ENCODE data around the gene SH3RF3. TPM values are rescaled to one million over a fixed set of nuclear protein-coding genes. Genes with fewer than 3 reads are reported as not detected.

SH3RF3 gene
- total and polyA plus RNA-seq, 2 donors (not counting 1 experiment from before 2014, with no cell fraction given) = 8.3 to 10.1 TPM

GRCh38 chr2:109468893-109469292 lies 339.9 kb downstream of the SH3RF3 start:
- no peaks in the 10 kb centered on the region for H3K36me3 ChIP-seq (ENCODE audit: control insufficient read depth, insufficient read depth, low read length)

GRCh38 chr2:109471658-109472057 lies 342.7 kb downstream of the SH3RF3 start:
- H3K4me1 ChIP-seq (ENCODE audit: control insufficient read depth, extremely low read depth, insufficient read depth, low read length) = peaks cover 7% of the 10 kb centered on the region
- no peaks in the 10 kb centered on the region for H3K9me3 ChIP-seq (ENCODE audit: control insufficient read depth, insufficient read depth, low read depth, low read length)
- H3K4me3 ChIP-seq (replicated peaks in 1 of 4; ENCODE audit: control extremely low read depth in 1 of 4, insufficient read depth in 1 of 4, low read depth in 3 of 4, low read length in 4 of 4) = no peak overlapping the region
- H2AFZ ChIP-seq (ENCODE audit: low read length) = no peak overlapping the region
- no peaks in the 10 kb centered on the region for H4K20me1 ChIP-seq (ENCODE audit: control insufficient read depth, extremely low read depth, insufficient read depth, low read length)
- no peak overlapping the region for H3K27ac ChIP-seq (ENCODE audit: insufficient read depth, low read length)
- no peaks in the 10 kb centered on the region for H3K36me3 ChIP-seq (ENCODE audit: control insufficient read depth, insufficient read depth, low read length)
- no peak for TF ChIP-seq CTCF (conservative IDR thresholded peaks at IDR 0.05 in 1 of 2, IDR thresholded peaks at IDR 0.05 in 1 of 2; ENCODE audit: low read depth in 1 of 2, low read length in 2 of 2)
- no peak overlapping the region for H3K9ac ChIP-seq (ENCODE audit: insufficient read depth, low read length)
- no peaks in the 10 kb centered on the region for H3K27me3 ChIP-seq (ENCODE audit: control insufficient read depth, insufficient read depth, low read length)
- H3K4me2 ChIP-seq (ENCODE audit: extremely low read depth, insufficient read depth, low read length) = no peak overlapping the region
- no peak for DNase-seq (ENCODE audit: low read depth in 2 of 2)
- H3K79me2 ChIP-seq (ENCODE audit: control insufficient read depth, insufficient read depth, low read length) = no peaks in the 10 kb centered on the region

More at GRCh38 chr2:109468893-109469292, 339.9 kb downstream of the SH3RF3 start:
- H3K27me3 ChIP-seq (ENCODE audit: control insufficient read depth, insufficient read depth, low read length) = no peaks in the 10 kb centered on the region
- no peak for DNase-seq (ENCODE audit: low read depth in 2 of 2)
- no peaks in the 10 kb centered on the region for H3K9me3 ChIP-seq (ENCODE audit: control insufficient read depth, insufficient read depth, low read depth, low read length)
- H3K9ac ChIP-seq (ENCODE audit: insufficient read depth, low read length) = no peak overlapping the region
- H3K4me2 ChIP-seq (ENCODE audit: extremely low read depth, insufficient read depth, low read length) = no peak overlapping the region
- no peak overlapping the region for H3K27ac ChIP-seq (ENCODE audit: insufficient read depth, low read length)
- no peak overlapping the region for H3K4me3 ChIP-seq (replicated peaks in 1 of 4; ENCODE audit: control extremely low read depth in 1 of 4, insufficient read depth in 1 of 4, low read depth in 3 of 4, low read length in 4 of 4)
- no peaks in the 10 kb centered on the region for H3K79me2 ChIP-seq (ENCODE audit: control insufficient read depth, insufficient read depth, low read length)
- no peaks in the 10 kb centered on the region for H4K20me1 ChIP-seq (ENCODE audit: control insufficient read depth, extremely low read depth, insufficient read depth, low read length)
- TF ChIP-seq CTCF (conservative IDR thresholded peaks at IDR 0.05 in 1 of 2, IDR thresholded peaks at IDR 0.05 in 1 of 2; ENCODE audit: low read depth in 1 of 2, low read length in 2 of 2) = no peak
- no peak for TF ChIP-seq EZH2 (IDR thresholded peaks at IDR 0.05; ENCODE audit: low read length, missing control alignments)
- peaks cover 5% of the 10 kb centered on the region for H3K4me1 ChIP-seq (ENCODE audit: control insufficient read depth, extremely low read depth, insufficient read depth, low read length)
- no peak overlapping the region for H2AFZ ChIP-seq (ENCODE audit: low read length)

- no peak overlapping the region for H3K4me2 ChIP-seq (ENCODE audit: extremely low read depth, insufficient read depth, low read length)
- H3K27me3 ChIP-seq (ENCODE audit: control insufficient read depth, insufficient read depth, low read length) = no peaks in the 10 kb centered on the region
- TF ChIP-seq EZH2 (IDR thresholded peaks at IDR 0.05; ENCODE audit: low read length, missing control alignments) = no peak
- no peak for TF ChIP-seq CTCF (conservative IDR thresholded peaks at IDR 0.05 in 1 of 2, IDR thresholded peaks at IDR 0.05 in 1 of 2; ENCODE audit: low read depth in 1 of 2, low read length in 2 of 2)
- H3K4me3 ChIP-seq (replicated peaks in 1 of 4; ENCODE audit: control extremely low read depth in 1 of 4, insufficient read depth in 1 of 4, low read depth in 3 of 4, low read length in 4 of 4) = no peak overlapping the region
- no peaks in the 10 kb centered on the region for H3K9me3 ChIP-seq (ENCODE audit: control insufficient read depth, insufficient read depth, low read depth, low read length)
- H3K27ac ChIP-seq (ENCODE audit: insufficient read depth, low read length) = no peak overlapping the region
- no peaks in the 10 kb centered on the region for H4K20me1 ChIP-seq (ENCODE audit: control insufficient read depth, extremely low read depth, insufficient read depth, low read length)
- H3K79me2 ChIP-seq (ENCODE audit: control insufficient read depth, insufficient read depth, low read length) = no peaks in the 10 kb centered on the region
- no peak for DNase-seq (ENCODE audit: low read depth in 2 of 2)
- no peak overlapping the region for H2AFZ ChIP-seq (ENCODE audit: low read length)
- H3K4me1 ChIP-seq (ENCODE audit: control insufficient read depth, extremely low read depth, insufficient read depth, low read length) = peaks cover 7% of the 10 kb centered on the region
- H3K36me3 ChIP-seq (ENCODE audit: control insufficient read depth, insufficient read depth, low read length) = no peaks in the 10 kb centered on the region
- no peak overlapping the region for H3K9ac ChIP-seq (ENCODE audit: insufficient read depth, low read length)
These were observed 343.4 kb downstream of the SH3RF3 start for GRCh38 chr2:109472331-109472959.

Measured in fibroblast of lung (primary cell).